WTC11 (cell line): ENCODE measurements around the gene AK8. TPM values are rescaled to one million over a fixed set of nuclear protein-coding genes. Genes with fewer than 3 reads are reported as not detected.

Experiments
- ATAC-seq: fragments of 200-7000 bp; cut with Tn5 transposase; 2 replicates; pipeline ENCODE4 v1.10.0; 2021; ENCODE audit warnings: mild to moderate bottlenecking, moderate library complexity
- CTCF ChIA-PET: fragments of 300-600 bp; sonication (Branson Sonifier 250); formaldehyde crosslinking; loops from one replicate; lab custom pipeline; 2021; ENCODE audit warnings: antibody characterized with exemption; lab: Charles Lee
- POLR2A ChIA-PET: fragments of 350-600 bp; sonication (Branson Sonifier 250); formaldehyde crosslinking; loops from one replicate; lab custom pipeline; 2021; ENCODE audit warnings: antibody characterized with exemption; lab: Charles Lee
- DNase-seq: peaks from one replicate; pipeline ENCODE4 v3.0.0; 2021; ENCODE audit warnings: low spot score
- H3K27ac Mint-ChIP-seq: 2 replicates; pipeline ENCODE4 v1.8.0; 2021; ENCODE audit warnings: mixed read lengths
- H3K27me3 Mint-ChIP-seq: 2 replicates; pipeline ENCODE4 v1.8.0; 2021; ENCODE audit warnings: low read depth, mild to moderate bottlenecking, moderate library complexity, mixed read lengths
- H3K36me3 Mint-ChIP-seq: 2 replicates; pipeline ENCODE4 v1.8.0; 2021; ENCODE audit warnings: mixed read lengths
- H3K4me1 Mint-ChIP-seq: 2 replicates; pipeline ENCODE4 v1.8.0; 2022; ENCODE audit warnings: mixed read lengths
- H3K4me3 Mint-ChIP-seq: 2 replicates; pipeline ENCODE4 v1.8.0; 2021; ENCODE audit warnings: mild to moderate bottlenecking, moderate library complexity, mixed read lengths
- H3K9me3 Mint-ChIP-seq: 2 replicates; pipeline ENCODE4 v1.8.0; 2021; ENCODE audit warnings: mixed read lengths
- AR ChIP-seq: fragments of 250-450 bp; sonication (Bioruptor Pico); IDR thresholded peaks from 2 replicates; pipeline ENCODE4 v1.9.0; 2021; ENCODE audit warnings: mild to moderate bottlenecking
- CREM ChIP-seq: sonication (generic); formaldehyde crosslinking; IDR thresholded peaks from 2 replicates; pipeline ENCODE4 v1.8.1; 2022; ENCODE audit warnings: mild to moderate bottlenecking, missing genetic modification reagents, moderate library complexity
- E2F5 ChIP-seq: sonication (generic); formaldehyde crosslinking; IDR thresholded peaks from 2 replicates; pipeline ENCODE4 v1.8.1; 2022; ENCODE audit warnings: mild to moderate bottlenecking, moderate library complexity, missing genetic modification reagents
- ELF4 ChIP-seq: sonication (generic); formaldehyde crosslinking; IDR thresholded peaks from 2 replicates; pipeline ENCODE4 v1.8.1; 2022; ENCODE audit warnings: low read depth, mild to moderate bottlenecking, moderate library complexity, missing genetic modification reagents
- FOXJ3 ChIP-seq: sonication (generic); formaldehyde crosslinking; IDR thresholded peaks from 2 replicates; pipeline ENCODE4 v1.9.0; 2021; ENCODE audit warnings: missing genetic modification reagents, mild to moderate bottlenecking, borderline replicate concordance
- FOXP4 ChIP-seq: sonication (generic); formaldehyde crosslinking; IDR thresholded peaks from 2 replicates; pipeline ENCODE4 v1.8.0; 2022; ENCODE audit warnings: mild to moderate bottlenecking, missing genetic modification reagents
- GRHL2 ChIP-seq: fragments of 250-450 bp; sonication (Bioruptor Pico); IDR thresholded peaks from 2 replicates; pipeline ENCODE4 v1.8.0; 2022; ENCODE audit warnings: mild to moderate bottlenecking, moderate library complexity; ENCODE audit not compliant: insufficient replicate concordance, severe bottlenecking
- GTF2I ChIP-seq: fragments of 250-450 bp; sonication (Bioruptor Pico); conservative IDR thresholded peaks from 2 replicates; pipeline ENCODE4 v1.4.0; 2021; ENCODE audit warnings: mild to moderate bottlenecking
- IRF2 ChIP-seq: sonication (generic); formaldehyde crosslinking; IDR thresholded peaks from 2 replicates; pipeline ENCODE4 v1.8.0; 2022; ENCODE audit warnings: low read depth, missing genetic modification reagents, borderline replicate concordance
- JAZF1 ChIP-seq: fragments of 250-450 bp; sonication (Bioruptor Pico); IDR thresholded peaks from 2 replicates; pipeline ENCODE4 v1.9.0; 2021; ENCODE audit warnings: moderate library complexity, mild to moderate bottlenecking, inconsistent platforms
- MAX ChIP-seq: sonication (generic); formaldehyde crosslinking; IDR thresholded peaks from 2 replicates; pipeline ENCODE4 v1.8.0; 2022; ENCODE audit warnings: mild to moderate bottlenecking, missing genetic modification reagents
- NFYB ChIP-seq: sonication (generic); formaldehyde crosslinking; conservative IDR thresholded peaks from 2 replicates; pipeline ENCODE4 v1.8.0; 2022; ENCODE audit warnings: low read depth, missing genetic modification reagents
- NR3C1 ChIP-seq: sonication (generic); formaldehyde crosslinking; conservative IDR thresholded peaks from 2 replicates; pipeline ENCODE4 v1.8.1; 2023; ENCODE audit warnings: low read depth, mild to moderate bottlenecking, missing genetic modification reagents
- PRRX2 ChIP-seq: fragments of 250-450 bp; sonication (Bioruptor Pico); IDR thresholded peaks from 2 replicates; pipeline ENCODE4 v1.8.0; 2021; ENCODE audit warnings: mild to moderate bottlenecking
- RELA ChIP-seq: sonication (generic); formaldehyde crosslinking; IDR thresholded peaks from 2 replicates; pipeline ENCODE4 v1.8.1; 2022; ENCODE audit warnings: missing genetic modification reagents, mild to moderate bottlenecking, borderline replicate concordance
- SOX15 ChIP-seq: fragments of 250-450 bp; sonication (Bioruptor Pico); IDR thresholded peaks from 2 replicates; pipeline ENCODE4 v1.9.0; 2021; ENCODE audit warnings: mild to moderate bottlenecking
- TP53 ChIP-seq: sonication (generic); formaldehyde crosslinking; IDR thresholded peaks from 2 replicates; pipeline ENCODE4 v1.8.1; 2023; ENCODE audit warnings: mild to moderate bottlenecking, missing genetic modification reagents
- ZNF121 ChIP-seq: sonication (generic); formaldehyde crosslinking; IDR thresholded peaks from 2 replicates; pipeline ENCODE4 v1.8.0; 2023; ENCODE audit warnings: missing genetic modification reagents
- ZNF263 ChIP-seq: sonication (generic); formaldehyde crosslinking; IDR thresholded peaks from 2 replicates; pipeline ENCODE4 v1.8.1; 2022; ENCODE audit warnings: low read depth, mild to moderate bottlenecking, moderate library complexity, missing genetic modification reagents
- ZNF396 ChIP-seq: fragments of 250-450 bp; sonication (Bioruptor Pico); IDR thresholded peaks from 2 replicates; pipeline ENCODE4 v1.8.0; 2021; ENCODE audit warnings: mild to moderate bottlenecking, moderate library complexity, borderline replicate concordance
- ZNF423 ChIP-seq: fragments of 250-450 bp; sonication (Bioruptor Pico); IDR thresholded peaks from 2 replicates; pipeline ENCODE4 v2.1.2; 2022; ENCODE audit warnings: mild to moderate bottlenecking, moderate library complexity
- ZNF425 ChIP-seq: fragments of 250-450 bp; sonication (Bioruptor Pico); conservative IDR thresholded peaks from 2 replicates; pipeline ENCODE4 v1.9.0; 2021; ENCODE audit warnings: mild to moderate bottlenecking
- ZNF532 ChIP-seq: fragments of 250-450 bp; sonication (Bioruptor Pico); IDR thresholded peaks from 2 replicates; pipeline ENCODE4 v1.9.0; 2021; ENCODE audit warnings: mild to moderate bottlenecking, borderline replicate concordance
- total RNA-seq: library from RNA; stranded (reverse); gene quantifications from 3 replicates; pipeline ENCODE4 v1.2.3, GENCODE V29; 2021

Gene AK8
- total RNA-seq, 1 experiment from 2014 or later = 0.48 TPM

GRCh38 chr9:132877824-132878694 lies at the start of gene AK8 (continued):
- peak; percentile 99 for TF ChIP-seq CREM (CRISPR knock-in tag)
- TF ChIP-seq ZNF263 (CRISPR knock-in tag) = no peak
- TF ChIP-seq GTF2I (CRISPR knock-in tag) = peak; percentile 75; the same call in 1 of the 2 replicates
- TF ChIP-seq NFYB (CRISPR knock-in tag) = no peak
- no peak for TF ChIP-seq IRF2 (CRISPR knock-in tag)
- TF ChIP-seq MAX (CRISPR knock-in tag) = peak; percentile 61; the same call in 1 of the 2 replicates
- no peak for TF ChIP-seq ZNF423 (CRISPR knock-in tag)
- no peak for TF ChIP-seq GRHL2 (CRISPR knock-in tag)
- TF ChIP-seq TP53 (CRISPR knock-in tag) = no peak
- no peak for TF ChIP-seq SOX15 (CRISPR knock-in tag)
- TF ChIP-seq ZNF532 = no peak
- no peak for TF ChIP-seq RELA (CRISPR knock-in tag)
- no peak for TF ChIP-seq FOXP4 (CRISPR knock-in tag)
- TF ChIP-seq ZNF396 (CRISPR knock-in tag) = no peak

- ATAC-seq = no peak
- Mint-ChIP-seq H3K9me3 (no peaks in the 10 kb centered on the region), H3K36me3 (peaks cover 34% of the 10 kb centered on the region), H3K27me3 (no peaks in the 10 kb centered on the region), H3K4me1 (no peaks in the 10 kb centered on the region), H3K4me3 (no peak overlapping the region), H3K27ac (no peak overlapping the region; the same call in 1 of the 2 replicates)
- ChIA-PET CTCF (no interaction called here), POLR2A (interaction anchor here (0.7 kb wide), 1 partner anchor 259 kb away, joined by 4 read pairs; no protein-coding TSS in a partner anchor)
- no peak for DNase-seq
- no peak for TF ChIP-seq ELF4 (CRISPR knock-in tag)
- no peak for TF ChIP-seq E2F5 (CRISPR knock-in tag)
- TF ChIP-seq AR (CRISPR knock-in tag) = no peak
- no peak for TF ChIP-seq PRRX2
- no peak for TF ChIP-seq JAZF1 (CRISPR knock-in tag)
- TF ChIP-seq ZNF425 (CRISPR knock-in tag) = no peak
- no peak for TF ChIP-seq MAX (CRISPR knock-in tag)
- no peak for TF ChIP-seq FOXJ3
- no peak for TF ChIP-seq CREM (CRISPR knock-in tag)
- no peak for TF ChIP-seq ZNF121 (CRISPR knock-in tag)
- TF ChIP-seq NR3C1 (CRISPR knock-in tag) = no peak
Measured at GRCh38 chr9:132927704-132928103, 49.6 kb upstream of the AK8 start.
